ENCODE measurements around the gene DPP6. TPM values are rescaled to one million over a fixed set of nuclear protein-coding genes. Genes with fewer than 3 reads are reported as not detected.
"Not testable (repeated sequence)": the region's sequence is repeated elsewhere in the genome, so short reads cannot be mapped to it uniquely, and the experiment has no call there.

Gene DPP6
- total RNA-seq, result 1.6 and 2.2 TPM in 2 replicates
- long read RNA-seq, partial matches to known transcripts, result 1 of 5 reads
- long read RNA-seq, other reads (novel, unspliced or antisense), result 3 of 5 reads

DNA sequence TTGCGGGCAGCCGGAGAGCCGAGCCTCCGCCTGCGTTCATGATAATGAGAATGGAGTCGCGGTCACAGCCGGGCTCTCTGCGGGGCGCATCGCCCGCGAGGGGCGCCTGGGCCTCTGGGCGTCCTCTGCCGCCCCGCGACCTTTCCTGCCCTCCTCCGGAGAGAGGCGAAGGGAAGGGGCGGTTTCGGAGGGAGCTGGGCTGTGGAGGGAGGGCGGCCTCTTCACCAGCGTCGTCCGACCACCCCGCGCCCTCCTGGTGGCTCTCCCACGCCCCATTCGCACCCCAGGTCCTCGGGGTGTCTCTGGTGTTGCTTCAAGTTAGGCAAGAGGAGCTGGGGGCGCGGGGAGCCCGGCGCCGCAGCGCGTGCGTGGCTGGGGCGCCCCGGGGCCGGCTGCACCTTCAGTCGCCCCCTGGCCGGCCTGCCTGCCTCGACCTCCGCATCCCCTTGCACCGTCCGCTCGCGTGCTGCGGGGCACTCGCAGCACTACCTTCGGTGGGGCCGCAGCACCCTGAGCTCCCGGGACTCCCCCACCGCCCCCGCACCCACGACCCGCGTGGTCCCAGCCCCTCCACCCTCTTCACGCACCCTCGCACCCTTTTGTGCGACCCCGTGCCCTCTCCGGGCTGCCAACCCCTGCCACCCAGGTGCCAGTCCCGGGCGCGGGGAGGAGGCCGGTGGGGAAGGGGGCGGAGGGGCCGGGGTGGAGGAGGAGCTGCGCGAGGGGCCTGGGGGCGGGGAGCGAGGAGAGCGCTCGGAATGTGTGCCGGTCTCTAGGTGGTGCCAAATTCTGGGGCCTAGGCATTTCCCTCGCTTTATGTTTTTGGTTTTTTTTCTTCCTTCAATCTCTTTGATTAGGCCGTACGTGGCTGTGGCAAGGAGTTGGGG, at the start of gene DPP6:
Gene DPP6, plus strand, starts transcription at position 756 of the 887 bp plus-strand sequence.
- DNase-seq (ENCODE audit: low read depth, low spot score); H3K27ac Mint-ChIP-seq (ENCODE audit: unreplicated experiment): not testable (repeated sequence)

DNA sequence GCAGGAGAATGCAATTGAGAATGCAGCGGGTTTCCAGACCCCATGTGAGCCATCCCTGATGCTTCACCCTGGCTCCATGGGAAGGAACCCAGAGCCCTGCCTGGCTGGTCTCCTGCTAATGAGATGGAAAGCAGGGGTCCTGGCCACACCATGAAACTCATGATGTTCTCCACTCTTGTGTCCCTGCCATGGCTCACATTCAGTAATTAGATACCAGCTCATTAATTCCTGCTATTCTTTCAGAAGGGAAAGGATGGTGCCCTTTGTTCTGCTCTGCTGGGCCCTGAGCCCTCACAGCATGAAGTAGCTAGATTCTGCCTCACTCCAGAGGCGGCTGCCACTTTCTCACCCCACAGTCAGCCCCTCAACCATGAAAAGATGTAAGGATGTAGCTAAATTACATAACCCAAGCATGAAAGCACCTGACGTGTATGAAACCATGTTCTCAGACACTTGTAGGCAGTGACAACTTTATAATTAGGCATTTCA, 42.7 kb upstream of the DPP6 start:
- H3K36me3 Mint-ChIP-seq (ENCODE audit: low read depth); H3K4me1 Mint-ChIP-seq; H3K27ac Mint-ChIP-seq (ENCODE audit: unreplicated experiment); H3K9me3 Mint-ChIP-seq; H3K4me3 Mint-ChIP-seq; DNase-seq (ENCODE audit: low read depth, low spot score); H3K27me3 Mint-ChIP-seq (ENCODE audit: low read depth): not testable (repeated sequence)

More for the DNA sequence above, at the start of gene DPP6:
- not testable (repeated sequence) for H3K36me3 Mint-ChIP-seq (ENCODE audit: low read depth); H3K4me3 Mint-ChIP-seq; H3K9me3 Mint-ChIP-seq; H3K4me1 Mint-ChIP-seq
- peaks cover 55% of the 10 kb centered on the region for H3K27me3 Mint-ChIP-seq (ENCODE audit: low read depth)

DNA sequence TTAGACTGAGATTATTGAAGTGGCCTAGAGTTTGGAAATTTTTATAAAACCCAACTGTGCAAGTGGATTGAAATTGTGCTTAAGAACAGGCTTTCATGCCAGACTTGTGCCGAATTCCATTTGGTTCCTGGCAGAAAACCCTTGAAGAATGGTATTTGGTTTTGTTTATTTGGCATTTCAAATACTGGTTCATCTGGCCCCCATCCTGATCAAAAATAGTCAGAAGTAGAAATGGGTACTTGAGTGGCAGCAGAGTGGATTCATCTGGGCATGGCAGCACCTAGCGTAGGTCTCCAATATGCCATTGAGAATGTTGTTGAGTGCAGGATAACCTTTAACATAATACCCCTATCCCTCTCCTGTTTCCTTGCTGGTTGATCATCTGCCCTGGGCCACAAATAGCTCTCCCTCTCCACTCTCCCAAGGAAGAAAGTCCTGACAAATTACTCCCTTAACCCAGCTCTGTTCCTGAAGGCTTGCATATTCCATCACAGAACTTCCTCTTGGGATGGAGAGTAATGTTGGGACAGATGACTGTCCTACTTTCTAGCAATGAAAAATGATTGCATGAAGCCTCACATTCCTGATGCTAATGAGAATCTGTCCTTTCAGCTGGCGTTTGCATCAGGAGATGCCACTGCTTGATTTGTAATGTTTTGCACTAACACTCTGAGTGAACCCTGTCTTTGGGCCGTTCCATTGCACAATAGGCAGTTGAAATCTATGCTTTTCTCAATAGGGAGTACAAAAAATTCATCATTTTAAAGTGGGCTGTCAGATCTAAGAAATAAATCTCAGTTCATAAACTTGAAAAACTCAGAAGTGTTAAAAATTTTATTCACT, 41.3 kb upstream of the DPP6 start:
- H3K4me1 Mint-ChIP-seq, result not testable (repeated sequence)

DNA sequence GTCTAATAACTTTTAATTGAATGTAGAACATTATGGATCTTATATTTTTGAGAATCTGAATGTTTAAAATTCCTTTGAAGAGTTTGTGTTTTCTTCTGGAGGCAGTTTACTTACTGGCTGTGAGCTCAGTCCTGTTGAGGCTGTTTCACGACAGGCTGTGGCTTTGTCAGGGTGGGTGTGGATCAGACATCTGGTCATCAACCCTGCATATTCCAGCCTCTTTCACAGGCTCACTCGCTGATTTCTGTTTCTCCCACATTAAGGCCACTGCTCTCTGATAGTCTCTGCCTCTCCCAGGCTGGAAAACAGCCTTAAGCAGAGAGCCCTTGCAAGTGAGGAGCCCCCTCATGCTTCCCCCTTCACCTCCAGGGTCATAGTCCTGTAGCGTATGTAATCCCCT, 39.4 kb upstream of the DPP6 start:
- H3K4me1 Mint-ChIP-seq; H3K36me3 Mint-ChIP-seq (ENCODE audit: low read depth); H3K4me3 Mint-ChIP-seq; DNase-seq (ENCODE audit: low read depth, low spot score); H3K27me3 Mint-ChIP-seq (ENCODE audit: low read depth); H3K27ac Mint-ChIP-seq (ENCODE audit: unreplicated experiment): not testable (repeated sequence)
- H3K9me3 Mint-ChIP-seq, result peaks cover 12% of the 10 kb centered on the region

More for the DNA sequence above, 41.3 kb upstream of the DPP6 start:
- H3K9me3 Mint-ChIP-seq; H3K36me3 Mint-ChIP-seq (ENCODE audit: low read depth); H3K4me3 Mint-ChIP-seq; DNase-seq (ENCODE audit: low read depth, low spot score); H3K27me3 Mint-ChIP-seq (ENCODE audit: low read depth); H3K27ac Mint-ChIP-seq (ENCODE audit: unreplicated experiment): not testable (repeated sequence)

DNA sequence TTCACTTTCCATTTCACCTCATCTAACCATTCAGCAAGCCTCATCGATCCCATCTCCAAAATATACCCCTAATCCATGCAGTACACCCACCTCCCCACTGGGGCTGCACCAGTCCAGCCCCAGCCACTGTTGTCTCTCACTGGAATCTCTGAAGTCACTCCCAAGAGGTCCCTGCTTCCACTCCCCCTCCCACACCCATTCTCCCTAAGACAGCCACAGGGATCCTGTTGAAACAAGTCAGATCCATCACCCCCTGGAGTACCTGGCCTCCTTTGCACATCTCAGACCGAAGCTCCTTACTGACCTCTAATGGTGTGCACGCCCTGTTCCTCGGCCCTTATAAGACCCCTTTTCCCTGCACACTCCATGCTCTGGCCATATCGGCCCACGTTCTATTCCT, 36.6 kb upstream of the DPP6 start:
- H3K4me3 Mint-ChIP-seq; H3K27ac Mint-ChIP-seq (ENCODE audit: unreplicated experiment); H3K36me3 Mint-ChIP-seq (ENCODE audit: low read depth); DNase-seq (ENCODE audit: low read depth, low spot score); H3K27me3 Mint-ChIP-seq (ENCODE audit: low read depth); H3K4me1 Mint-ChIP-seq: not testable (repeated sequence)
- H3K9me3 Mint-ChIP-seq, result peaks cover 12% of the 10 kb centered on the region

DNA sequence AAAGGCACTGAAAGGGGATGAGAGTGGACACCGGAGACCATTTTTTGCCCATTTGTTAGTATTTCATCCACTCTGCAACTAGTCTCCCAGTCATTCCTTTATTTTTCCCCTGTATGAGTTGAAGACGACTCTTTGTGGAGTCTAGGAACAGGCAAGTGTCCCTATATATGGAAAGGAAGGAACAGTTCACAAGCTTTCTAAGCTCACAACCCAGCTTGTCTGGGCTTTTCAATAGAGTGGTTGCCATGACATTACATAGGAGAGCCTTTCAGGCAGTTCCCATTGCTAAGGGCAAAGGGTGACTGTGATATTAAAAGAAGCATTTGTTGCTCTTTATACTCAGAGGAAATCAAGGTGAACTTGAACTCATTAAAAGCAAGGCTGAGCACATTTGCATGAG, 33.8 kb upstream of the DPP6 start:
- H3K9me3 Mint-ChIP-seq, result peaks cover 12% of the 10 kb centered on the region
- not testable (repeated sequence) for H3K4me1 Mint-ChIP-seq

DNA sequence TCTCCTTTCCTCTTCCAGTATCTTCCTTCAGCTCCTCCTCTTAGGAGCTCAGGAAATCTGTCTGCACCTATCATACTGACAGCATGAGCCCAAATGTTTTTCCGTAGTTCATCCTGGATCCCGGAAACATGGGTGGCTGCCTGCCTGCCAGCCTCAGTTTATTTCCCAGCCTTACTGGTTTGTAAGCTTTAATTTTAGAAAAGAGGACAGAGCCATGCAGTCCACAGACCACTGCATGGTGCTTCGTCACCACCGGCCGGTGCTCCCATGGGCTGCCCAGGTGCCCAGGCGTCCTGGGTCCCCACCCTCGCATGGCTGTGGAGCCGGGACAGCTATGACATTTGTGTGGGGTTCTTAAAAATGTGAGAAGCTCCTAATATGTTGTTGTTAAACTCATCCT, 24.4 kb upstream of the DPP6 start:
- H3K36me3 Mint-ChIP-seq (ENCODE audit: low read depth); H3K27me3 Mint-ChIP-seq (ENCODE audit: low read depth); H3K27ac Mint-ChIP-seq (ENCODE audit: unreplicated experiment); DNase-seq (ENCODE audit: low read depth, low spot score); H3K9me3 Mint-ChIP-seq; H3K4me1 Mint-ChIP-seq; H3K4me3 Mint-ChIP-seq: not testable (repeated sequence)

More for the DNA sequence above, 33.8 kb upstream of the DPP6 start:
- not testable (repeated sequence) for H3K4me3 Mint-ChIP-seq; H3K27ac Mint-ChIP-seq (ENCODE audit: unreplicated experiment); H3K27me3 Mint-ChIP-seq (ENCODE audit: low read depth); DNase-seq (ENCODE audit: low read depth, low spot score); H3K36me3 Mint-ChIP-seq (ENCODE audit: low read depth)

DNA sequence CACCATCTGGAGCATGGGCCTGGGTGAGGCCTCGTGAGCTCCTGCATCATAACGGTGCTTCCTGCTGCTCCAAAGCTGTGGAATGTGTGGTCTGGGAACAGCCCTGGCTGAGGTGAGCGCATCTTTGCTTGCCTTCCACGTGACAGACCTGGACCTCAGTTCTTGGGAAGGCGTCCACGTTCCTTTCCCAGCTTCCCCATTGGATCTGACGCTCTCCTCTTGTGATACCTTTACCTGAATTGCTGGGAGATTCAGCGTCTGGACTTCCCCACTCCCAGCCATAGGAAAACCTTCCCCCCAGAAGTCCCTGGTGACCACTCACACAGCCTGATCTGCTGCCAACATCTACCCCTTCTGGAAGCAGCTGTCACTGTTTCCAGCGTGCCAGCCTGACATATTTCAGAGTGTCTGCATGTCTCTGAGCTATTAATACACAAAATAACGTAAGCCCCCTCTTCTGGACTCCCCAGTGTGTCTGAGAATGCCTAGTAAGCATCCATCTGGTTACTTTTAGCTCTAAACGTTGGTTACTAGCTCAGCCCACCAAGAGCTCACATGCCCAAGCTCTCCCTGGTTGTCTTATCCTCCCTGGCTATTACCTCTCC, 21.6 kb upstream of the DPP6 start:
- H3K4me1 Mint-ChIP-seq; H3K27ac Mint-ChIP-seq (ENCODE audit: unreplicated experiment); H3K4me3 Mint-ChIP-seq; H3K36me3 Mint-ChIP-seq (ENCODE audit: low read depth); DNase-seq (ENCODE audit: low read depth, low spot score); H3K27me3 Mint-ChIP-seq (ENCODE audit: low read depth); H3K9me3 Mint-ChIP-seq: not testable (repeated sequence)

DNA sequence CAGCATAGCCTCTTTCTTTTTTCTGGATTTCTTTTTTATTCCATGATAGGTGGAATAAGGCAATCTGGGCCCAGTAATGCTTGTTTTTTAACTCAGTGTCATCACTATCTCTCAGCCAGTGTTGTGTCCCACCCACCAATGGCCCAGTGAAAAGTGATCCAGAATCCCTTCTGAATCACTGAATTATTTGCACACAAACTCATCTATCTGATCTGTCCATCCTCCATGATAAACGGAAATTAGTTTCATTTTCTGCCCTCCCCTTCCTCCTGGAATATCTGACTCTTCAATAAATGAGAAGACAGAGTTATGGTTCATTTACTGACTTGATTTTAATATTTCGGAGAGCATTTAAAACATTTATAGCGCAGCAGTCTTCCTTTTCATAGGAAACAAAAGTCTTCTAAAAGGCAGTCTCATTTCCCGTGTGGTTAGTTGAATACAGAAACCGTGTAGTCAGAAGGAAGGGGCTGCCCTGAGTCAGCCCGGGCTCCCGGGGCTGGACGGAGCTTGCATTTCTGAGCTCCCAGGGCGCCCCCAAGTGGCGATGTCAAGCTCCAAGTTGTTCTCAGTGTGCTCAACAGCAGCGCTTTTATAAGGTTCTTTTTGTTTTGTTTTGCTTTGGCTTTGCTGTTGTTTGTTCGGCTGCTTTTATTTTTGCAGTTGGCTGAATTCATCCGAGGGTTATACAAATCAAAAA, 12.6 kb upstream of the DPP6 start:
- H3K27me3 Mint-ChIP-seq (ENCODE audit: low read depth), result peaks cover 16% of the 10 kb centered on the region
- H3K9me3 Mint-ChIP-seq; H3K36me3 Mint-ChIP-seq (ENCODE audit: low read depth); H3K27ac Mint-ChIP-seq (ENCODE audit: unreplicated experiment); H3K4me1 Mint-ChIP-seq; DNase-seq (ENCODE audit: low read depth, low spot score); H3K4me3 Mint-ChIP-seq: not testable (repeated sequence)

DNA sequence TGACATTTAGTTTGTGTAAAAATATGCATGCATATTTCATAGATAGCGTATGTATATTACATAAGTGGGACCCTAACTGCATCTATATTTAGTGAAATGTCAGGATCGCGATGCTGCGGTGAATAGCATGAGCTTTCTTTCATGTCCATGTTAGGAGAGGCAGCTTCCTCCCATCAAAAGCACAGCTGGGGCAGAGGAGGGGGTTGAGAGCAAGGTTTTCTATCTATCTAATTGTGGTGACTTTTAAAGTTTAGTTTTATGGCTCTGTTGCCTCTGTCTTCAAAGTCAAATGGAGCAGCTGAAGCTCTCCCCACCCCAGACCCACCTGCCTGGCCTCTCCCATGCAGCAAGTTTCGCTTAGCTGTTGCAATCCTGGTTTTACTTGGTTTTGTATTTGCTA, 1.8 kb upstream of the DPP6 start:
- not testable (repeated sequence) for H3K36me3 Mint-ChIP-seq (ENCODE audit: low read depth); H3K4me3 Mint-ChIP-seq; H3K9me3 Mint-ChIP-seq; H3K27ac Mint-ChIP-seq (ENCODE audit: unreplicated experiment); H3K4me1 Mint-ChIP-seq; DNase-seq (ENCODE audit: low read depth, low spot score)
- H3K27me3 Mint-ChIP-seq (ENCODE audit: low read depth), result peaks cover 53% of the 10 kb centered on the region

DNA sequence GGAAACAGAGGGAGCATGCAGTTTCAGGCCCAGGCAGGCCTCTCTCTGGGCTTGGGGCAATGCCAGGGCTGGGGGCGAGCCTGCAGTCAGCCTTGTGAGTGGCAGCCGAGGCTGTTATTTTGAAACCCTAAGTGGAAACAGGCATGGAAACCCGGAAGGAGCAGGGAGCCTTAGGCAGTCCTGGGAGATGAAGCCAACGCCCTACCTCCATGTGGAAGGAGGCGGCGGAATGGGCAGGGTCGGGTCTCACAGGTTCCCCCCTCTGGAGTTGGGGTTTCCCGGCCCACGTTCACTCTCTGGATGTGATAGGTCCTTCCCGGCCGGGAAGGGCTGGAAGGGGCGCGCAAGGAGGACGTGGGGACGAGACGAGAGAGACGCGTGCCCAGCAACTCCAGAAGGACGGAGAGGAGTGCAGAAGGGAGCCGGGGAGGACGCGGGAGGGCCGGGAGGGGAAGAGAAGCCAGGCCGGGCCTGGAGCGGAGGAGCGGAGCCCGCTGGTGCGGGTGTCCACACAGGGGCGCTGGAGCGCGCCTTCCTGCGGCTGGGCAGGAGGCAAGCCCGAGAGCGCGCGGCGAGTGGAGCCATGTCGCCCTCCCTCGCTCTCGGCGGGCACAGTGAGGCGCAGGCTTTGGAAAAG, 1.1 kb upstream of the DPP6 start:
- not testable (repeated sequence) for H3K36me3 Mint-ChIP-seq (ENCODE audit: low read depth); H3K9me3 Mint-ChIP-seq; H3K27ac Mint-ChIP-seq (ENCODE audit: unreplicated experiment); H3K4me1 Mint-ChIP-seq; H3K4me3 Mint-ChIP-seq; DNase-seq (ENCODE audit: low read depth, low spot score)
- peaks cover 54% of the 10 kb centered on the region for H3K27me3 Mint-ChIP-seq (ENCODE audit: low read depth)

DNA sequence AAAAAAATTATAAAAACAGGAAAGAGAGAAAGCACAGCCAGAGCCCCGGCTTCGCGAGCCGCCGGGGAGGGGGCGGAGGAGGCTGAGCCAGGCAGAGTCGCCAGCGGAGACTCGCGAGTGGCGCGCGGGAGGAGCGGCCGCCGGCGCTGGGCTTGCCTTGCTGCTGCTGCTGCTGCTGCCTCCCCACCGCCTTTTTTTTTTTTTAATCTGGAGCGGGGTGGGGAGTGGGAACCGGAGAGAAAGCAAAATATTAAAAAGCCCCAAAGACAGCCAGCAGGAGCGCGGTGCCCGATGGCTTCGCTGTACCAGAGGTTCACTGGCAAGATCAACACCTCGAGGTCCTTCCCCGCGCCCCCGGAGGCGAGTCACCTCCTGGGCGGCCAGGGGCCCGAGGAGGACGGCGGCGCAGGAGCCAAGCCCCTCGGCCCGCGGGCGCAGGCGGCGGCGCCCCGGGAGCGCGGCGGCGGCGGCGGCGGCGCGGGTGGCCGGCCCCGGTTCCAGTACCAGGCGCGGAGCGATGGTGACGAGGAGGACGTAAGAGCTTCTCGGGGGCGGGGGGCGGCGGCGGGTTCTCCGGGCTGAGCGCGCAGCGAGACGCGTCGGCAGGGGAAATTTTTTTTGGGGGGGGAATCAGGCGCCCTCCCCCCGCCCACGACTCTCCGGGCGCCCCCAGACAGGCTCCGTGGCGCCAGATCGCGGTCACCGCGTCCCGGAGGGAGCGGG, 493 bp downstream of the DPP6 start:
- not testable (repeated sequence) for H3K4me1 Mint-ChIP-seq; DNase-seq (ENCODE audit: low read depth, low spot score); H3K36me3 Mint-ChIP-seq (ENCODE audit: low read depth); H3K27ac Mint-ChIP-seq (ENCODE audit: unreplicated experiment); H3K4me3 Mint-ChIP-seq; H3K9me3 Mint-ChIP-seq
- peaks cover 55% of the 10 kb centered on the region for H3K27me3 Mint-ChIP-seq (ENCODE audit: low read depth)
